Measurements from ENCODE around the gene MEFV. TPM values are rescaled to one million over a fixed set of nuclear protein-coding genes. Genes with fewer than 3 reads are reported as not detected.

Gene MEFV
- polyA plus RNA-seq, 1 experiment, result not detected

GRCh38 chr16:3266873-3267537 is 10.6 kb upstream of the MEFV start:
- H3K27me3 ChIP-seq (ENCODE audit: control insufficient read depth, insufficient read depth, low read length), result no peaks in the 10 kb centered on the region
- H3K4me3 ChIP-seq (ENCODE audit: low read depth, low read length), result no peak overlapping the region
- peak; percentile 85 for TF ChIP-seq CTCF (IDR thresholded peaks at IDR 0.05; ENCODE audit: insufficient read depth, low read depth, low read length)
- no peaks in the 10 kb centered on the region for H3K36me3 ChIP-seq (ENCODE audit: control insufficient read depth, insufficient read depth, low read length)
- ChIA-PET POLR2A (no interaction called here), CTCF (interaction anchor here (0.6 to 2.5 kb wide), 28 partner anchors 8 to 578 kb away, joined by 3 to 15 read pairs (median 3); partner anchors contain the start of genes CLUAP1, NAA60, TIGD7 and ZNF200)
- peak; percentile 51 for DNase-seq (ENCODE audit: low read depth)

- TF ChIP-seq CTCF (IDR thresholded peaks at IDR 0.05; ENCODE audit: insufficient read depth, low read depth, low read length), result peak; percentile 36; the same call in 1 of the 2 replicates
- POLR2A ChIA-PET, result no interaction called here
- Histone ChIP-seq H3K36me3 (ENCODE audit: control insufficient read depth, insufficient read depth, low read length) (no peaks in the 10 kb centered on the region), H3K27me3 (ENCODE audit: control insufficient read depth, insufficient read depth, low read length) (no peaks in the 10 kb centered on the region), H3K4me3 (ENCODE audit: low read depth, low read length) (peak overlapping the region; percentile 91)
- peak; percentile 86 for DNase-seq (ENCODE audit: low read depth)
- CTCF ChIA-PET, result interaction anchor here (0.8 to 2.0 kb wide), 4 partner anchors 8 to 238 kb away, joined by 3 to 9 read pairs (median 4); partner anchors contain the start of genes MEFV and ZNF263
Measured at GRCh38 chr16:3264137-3265036, 8.0 kb upstream of the MEFV start.

GRCh38 chr16:3262517-3262916 is 6.1 kb upstream of the MEFV start:
- ChIA-PET CTCF (interaction anchor here (0.9 kb wide), 1 partner anchor 12 kb away, joined by 4 read pairs; no protein-coding TSS in a partner anchor), POLR2A (no interaction called here)
- H3K27me3 ChIP-seq (ENCODE audit: control insufficient read depth, insufficient read depth, low read length), result no peaks in the 10 kb centered on the region
- TF ChIP-seq CTCF (IDR thresholded peaks at IDR 0.05; ENCODE audit: insufficient read depth, low read depth, low read length), result no peak
- no peak overlapping the region for H3K4me3 ChIP-seq (ENCODE audit: low read depth, low read length)
- no peaks in the 10 kb centered on the region for H3K36me3 ChIP-seq (ENCODE audit: control insufficient read depth, insufficient read depth, low read length)
- DNase-seq (ENCODE audit: low read depth), result no peak

- Histone ChIP-seq H3K27me3 (ENCODE audit: control insufficient read depth, insufficient read depth, low read length) (no peaks in the 10 kb centered on the region), H3K4me3 (ENCODE audit: low read depth, low read length) (no peak overlapping the region), H3K36me3 (ENCODE audit: control insufficient read depth, insufficient read depth, low read length) (no peaks in the 10 kb centered on the region)
- CTCF ChIA-PET, result no interaction called here
- POLR2A ChIA-PET, result no interaction called here
- no peak for DNase-seq (ENCODE audit: low read depth)
- TF ChIP-seq CTCF (IDR thresholded peaks at IDR 0.05; ENCODE audit: insufficient read depth, low read depth, low read length), result no peak
Measured at GRCh38 chr16:3259836-3260235, 3.4 kb upstream of the MEFV start.

GRCh38 chr16:3256866-3257465 is 533 bp upstream of the MEFV start:
- ChIA-PET CTCF (interaction anchor here (2.8 kb wide), 1 partner anchor 10 kb away, joined by 14 read pairs; no protein-coding TSS in a partner anchor), POLR2A (no interaction called here)
- Histone ChIP-seq H3K4me3 (ENCODE audit: low read depth, low read length) (no peak overlapping the region), H3K27me3 (ENCODE audit: control insufficient read depth, insufficient read depth, low read length) (0 out of 2 replicates have a peak, but pooled peaks cover 3% of the 10 kb centered on the region), H3K36me3 (ENCODE audit: control insufficient read depth, insufficient read depth, low read length) (no peaks in the 10 kb centered on the region)
- no peak for DNase-seq (ENCODE audit: low read depth)
- no peak for TF ChIP-seq CTCF (IDR thresholded peaks at IDR 0.05; ENCODE audit: insufficient read depth, low read depth, low read length)

Data from BJ (cell line).